HCT116 (cell line): ENCODE results near the gene ITSN1. TPM values are rescaled to one million over a fixed set of nuclear protein-coding genes. Genes with fewer than 3 reads are reported as not detected.

Source experiments
- ATAC-seq: fragments of 200-7000 bp; cut with Tn5 transposase; 2 replicates; pipeline ENCODE4 v1.9.1; 2020; ENCODE audit warnings: mild to moderate bottlenecking, moderate library complexity
- BruUV-seq: library from RNA; stranded (reverse); fragments of 400-500 nt; replicated peaks from 2 replicates; lab custom pipeline; 2021; lab: Mats Ljungman, UMichigan
- CTCF ChIA-PET: fragments of 300-600 bp; sonication (Branson Sonifier 250); formaldehyde crosslinking; loops from one replicate; lab custom pipeline; 2021; ENCODE audit warnings: antibody characterized with exemption; lab: Charles Lee
- POLR2A ChIA-PET: fragments of 300-600, 350-600 bp; sonication (Branson Sonifier 250); formaldehyde crosslinking; loops from one replicate; lab custom pipeline; 2021; ENCODE audit warnings: antibody characterized with exemption; lab: Charles Lee
- RAD21 ChIA-PET, 2 experiments: fragments of 300-600 bp; sonication (Branson Sonifier 250); formaldehyde crosslinking; loops; one replicate each; lab custom pipeline; 2023; ENCODE audit warnings: low total read pairs in 2 of 2; ENCODE audit not compliant: uncharacterized antibody in 2 of 2, unreplicated experiment in 2 of 2, low non-redundant PET in 1 of 2; lab: Charles Lee
- DNase-seq: peaks from one replicate; pipeline ENCODE4 v3.0.0-alpha.2; 2010; ENCODE audit warnings: low read depth, low spot score
- H2AFZ ChIP-seq: fragments of 200-600 bp; shearing (Covaris generic), sonication (generic); 2 replicates; pipeline ENCODE4 v1.6.1; 2017; ENCODE audit warnings: low read depth, mixed run types, mixed read lengths, antibody characterized with exemption, low read length; ENCODE audit not compliant: poor library complexity, severe bottlenecking
- H3K27ac ChIP-seq: 2 replicates; pipeline ENCODE4 v1.5.1; 2012; ENCODE audit warnings: low read depth, low read length
- H3K27me3 ChIP-seq: fragments of 200-600 bp; sonication (generic); 2 replicates; pipeline ENCODE4 v1.6.1; 2016; ENCODE audit warnings: mixed run types, low read length, mixed read lengths; ENCODE audit not compliant: insufficient read depth
- H3K36me3 ChIP-seq, 2 experiments: fragments of 200-500 bp in 1 of 2; fragments of 200-600 bp in 1 of 2; sonication (Bioruptor generic) in 1 of 2; sonication (generic) in 1 of 2; 2 replicates each; pipeline versions ENCODE4 v1.5.1 to v1.6.1; 2014 to 2016; ENCODE audit warnings: low read length in 2 of 2, inconsistent platforms in 1 of 2, mixed read lengths in 1 of 2, mixed run types in 1 of 2; ENCODE audit not compliant: insufficient read depth in 2 of 2, control insufficient read depth in 1 of 2
- H3K4me1 ChIP-seq, 2 experiments: fragments of 200-600 bp in 1 of 2; sonication (generic) in 1 of 2; 2 replicates each; pipeline versions ENCODE4 v1.5.1 to v1.6.1; 2012 to 2017; ENCODE audit warnings: low read length in 2 of 2, inconsistent platforms in 1 of 2, mild to moderate bottlenecking in 1 of 2, mixed read lengths in 1 of 2, mixed run types in 1 of 2, moderate library complexity in 1 of 2; ENCODE audit not compliant: insufficient read depth in 2 of 2, control insufficient read depth in 1 of 2
- H3K4me2 ChIP-seq: fragments of 200-600 bp; sonication (generic); 2 replicates; pipeline ENCODE4 v1.6.1; 2017; ENCODE audit warnings: mixed run types, low read length, mixed read lengths
- H3K4me3 ChIP-seq, 2 experiments: fragments of 200-600 bp in 1 of 2; sonication (generic) in 1 of 2; replicated peaks in 1 of 2; 2 replicates each; pipeline ENCODE4 v1.5.1; 2011 to 2016; ENCODE audit warnings: low read length in 2 of 2, control low read depth in 1 of 2, low read depth in 1 of 2, mild to moderate bottlenecking in 1 of 2, mixed read lengths in 1 of 2, mixed run types in 1 of 2
- H3K79me2 ChIP-seq: fragments of 200-600 bp; sonication (generic); 2 replicates; pipeline ENCODE4 v1.6.1; 2017; ENCODE audit warnings: mild to moderate bottlenecking, mixed run types, low read length, moderate library complexity, mixed read lengths; ENCODE audit not compliant: insufficient read depth
- H3K9ac ChIP-seq: fragments of 200-600 bp; sonication (generic); 2 replicates; pipeline ENCODE4 v1.6.1; 2016; ENCODE audit warnings: low read length, mixed read lengths
- H3K9me2 ChIP-seq: fragments of 200-600 bp; sonication (generic), shearing (Covaris generic); 2 replicates; pipeline ENCODE4 v1.6.1; 2017; ENCODE audit warnings: mixed run types, mild to moderate bottlenecking, moderate library complexity; ENCODE audit not compliant: insufficient read depth
- H3K9me3 ChIP-seq, 2 experiments: fragments of 200-500 bp in 1 of 2; fragments of 200-600 bp in 1 of 2; sonication (Bioruptor generic) in 1 of 2; sonication (generic) in 1 of 2; 2 replicates each; pipeline ENCODE4 v1.6.1; 2014 to 2017; ENCODE audit warnings: low read length in 2 of 2, mixed read lengths in 2 of 2, inconsistent platforms in 1 of 2, low read depth in 1 of 2, mild to moderate bottlenecking in 1 of 2, mixed run types in 1 of 2, moderate library complexity in 1 of 2; ENCODE audit not compliant: control insufficient read depth in 1 of 2, insufficient read depth in 1 of 2
- H4K20me1 ChIP-seq: fragments of 200-600 bp; sonication (generic), shearing (Covaris generic); 2 replicates; pipeline ENCODE4 v1.6.1; 2017; ENCODE audit warnings: mixed run types, mild to moderate bottlenecking, moderate library complexity; ENCODE audit not compliant: insufficient read depth
- EGR1 ChIP-seq: IDR thresholded peaks from 2 replicates; pipeline ENCODE4 v1.6.1; 2012; ENCODE audit warnings: low read depth
- ELF1 ChIP-seq: IDR thresholded peaks from 2 replicates; pipeline ENCODE4 v1.6.1; 2012; ENCODE audit warnings: low read depth, borderline replicate concordance
- FOSL1 ChIP-seq: IDR thresholded peaks from 2 replicates; pipeline ENCODE4 v1.6.1; 2012; ENCODE audit warnings: low read depth
- JUND ChIP-seq: IDR thresholded peaks from 2 replicates; pipeline ENCODE4 v1.6.1; 2012
- POLR2A ChIP-seq: IDR thresholded peaks from 2 replicates; pipeline ENCODE4 v1.7.0; 2011; ENCODE audit warnings: borderline replicate concordance; ENCODE audit not compliant: insufficient read depth, insufficient read length; ENCODE audit errors: extremely low read depth
- POLR2AphosphoS5 ChIP-seq: IDR thresholded peaks from 2 replicates; pipeline ENCODE4 v1.6.1; 2011; ENCODE audit warnings: mild to moderate bottlenecking, low read depth, low read length, moderate library complexity
- RAD21 ChIP-seq: IDR thresholded peaks from 2 replicates; pipeline ENCODE4 v1.6.1; 2012; ENCODE audit warnings: low read depth, mild to moderate bottlenecking
- SIN3A ChIP-seq: IDR thresholded peaks from 2 replicates; pipeline ENCODE4 v1.6.1; 2012; ENCODE audit warnings: low read depth
- SP1 ChIP-seq: IDR thresholded peaks from 2 replicates; pipeline ENCODE4 v1.6.1; 2012; ENCODE audit warnings: low read depth
- SRF ChIP-seq: IDR thresholded peaks from 2 replicates; pipeline ENCODE4 v1.6.1; 2012; ENCODE audit warnings: low read depth
- TCF7L2 ChIP-seq: IDR thresholded peaks from 2 replicates; pipeline ENCODE4 v1.7.0; 2011; ENCODE audit warnings: borderline replicate concordance, inconsistent platforms; ENCODE audit not compliant: insufficient read depth, insufficient read length; ENCODE audit errors: extremely low read depth
- ZBTB33 ChIP-seq: IDR thresholded peaks from 2 replicates; pipeline ENCODE4 v1.6.1; 2011; ENCODE audit warnings: mild to moderate bottlenecking, low read length, moderate library complexity; ENCODE audit not compliant: insufficient replicate concordance; ENCODE audit errors: extremely low read depth
- intact Hi-C: fragments of 100-400 bp; cut with micrococcal nuclease; formaldehyde crosslinking; loops from 2 replicates; pipeline ENCODE4 v1.10.0; 2022
- total RNA-seq: library from RNA; stranded (reverse); gene quantifications from one replicate; pipeline ENCODE4 v1.2.1, GENCODE V29; 2021; ENCODE audit not compliant: unreplicated experiment
- TF ChIP-seq, protein P1 (sequence below): IDR thresholded peaks from 2 replicates; pipeline ENCODE4 v1.6.1; 2012; ENCODE audit warnings: low read depth

ITSN1 gene
- total RNA-seq, 1 experiment from 2014 or later, result 25.8 TPM

DNA sequence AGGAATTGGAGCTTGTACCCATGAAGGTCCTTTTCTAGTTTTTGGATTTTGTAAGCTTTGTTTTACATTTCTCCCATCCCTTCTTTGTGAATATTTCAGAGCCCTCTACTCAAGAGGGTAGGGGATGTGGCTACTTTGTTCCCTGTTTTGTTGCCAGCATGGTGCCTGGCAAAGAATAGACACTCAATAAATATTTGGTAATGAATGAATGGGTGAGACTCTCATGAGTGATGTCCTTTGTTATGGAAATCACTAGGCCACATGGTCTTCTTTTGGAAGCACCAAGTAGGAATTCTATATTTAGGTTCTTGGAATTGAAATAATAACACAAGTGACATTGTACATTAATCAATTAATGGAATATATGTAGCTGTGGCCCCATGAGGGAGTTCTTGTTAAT lies 300.1 kb downstream of the ITSN1 start:
- H3K9me3 ChIP-seq, result no peaks in the 10 kb centered on the region
- H3K9ac ChIP-seq, result no peak overlapping the region
- CTCF ChIA-PET, result interaction anchor here (2.8 kb wide), 1 partner anchor 18 kb away, joined by 9 read pairs; no protein-coding TSS in a partner anchor
- no peaks in the 10 kb centered on the region for H3K9me2 ChIP-seq
- RAD21 ChIA-PET, result no interaction called here
- H3K4me1 ChIP-seq, result peaks cover 17 to 20% of the 10 kb centered on the region in 2 experiments
- no peak overlapping the region for H3K4me2 ChIP-seq
- POLR2A ChIA-PET, result no interaction called here
- no peaks in the 10 kb centered on the region for H3K79me2 ChIP-seq
- no peaks in the 10 kb centered on the region for H4K20me1 ChIP-seq
- H3K27me3 ChIP-seq, result no peaks in the 10 kb centered on the region
- no peaks in the 10 kb centered on the region for H3K36me3 ChIP-seq
- no peak overlapping the region for H3K4me3 ChIP-seq
- H2AFZ ChIP-seq, result no peak overlapping the region
- intact Hi-C loops, result loop anchor here (10.0 kb wide), 1 partner anchor 132 kb away; the partner anchor contains the start of genes MRPS6 and SLC5A3
- BruUV-seq, result no TSS peak
- H3K27ac ChIP-seq, result no peak overlapping the region
- TF ChIP-seq EGR1, result no peak
- no peak for TF ChIP-seq RAD21
- TF ChIP-seq SRF, result no peak
- TF ChIP-seq JUND, result no peak
- no peak for TF ChIP-seq SP1
- TF ChIP-seq SIN3A, result no peak
- no peak for TF ChIP-seq TCF7L2
- no peak for DNase-seq
- no peak for ATAC-seq

DNA sequence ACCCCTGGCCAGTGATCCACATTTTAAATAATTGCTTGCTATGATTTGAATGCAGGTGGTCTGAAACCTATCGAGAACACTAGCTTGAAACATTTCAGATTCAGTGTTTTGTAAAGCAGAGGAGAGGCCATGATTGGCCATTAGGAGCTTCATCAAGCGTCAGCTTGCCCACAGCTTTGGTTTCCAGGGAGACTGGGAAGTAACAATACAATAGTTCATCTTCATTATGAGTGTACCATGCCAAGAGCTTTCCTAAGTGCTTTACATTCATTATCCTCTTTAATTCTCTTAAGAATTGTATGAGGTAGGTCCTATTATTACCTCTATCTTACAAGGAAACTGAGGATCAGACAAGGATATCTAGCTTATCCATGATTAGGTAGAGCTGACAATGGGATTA lies 301.0 kb downstream of the ITSN1 start:
- no peak overlapping the region for H3K4me3 ChIP-seq
- ChIA-PET CTCF (interaction anchor here (2.8 kb wide), 1 partner anchor 19 kb away, joined by 9 read pairs; no protein-coding TSS in a partner anchor), RAD21 (interaction anchor here in 1 of 2 experiments (0.9 kb wide), 1 partner anchor 259 kb away, joined by 3 read pairs; no protein-coding TSS in a partner anchor), POLR2A (no interaction called here)
- BruUV-seq, result no TSS peak
- no peak overlapping the region for H3K9ac ChIP-seq
- H3K27me3 ChIP-seq, result no peaks in the 10 kb centered on the region
- no peak overlapping the region for H3K27ac ChIP-seq
- H3K9me2 ChIP-seq, result no peaks in the 10 kb centered on the region
- no peaks in the 10 kb centered on the region for H3K9me3 ChIP-seq
- H3K4me2 ChIP-seq, result no peak overlapping the region
- H2AFZ ChIP-seq, result no peak overlapping the region
- H3K36me3 ChIP-seq, result no peaks in the 10 kb centered on the region
- TF ChIP-seq POLR2AphosphoS5 (no peak), RAD21 (no peak), TCF7L2 (no peak), EGR1 (no peak), POLR2A (no peak), ZBTB33 (no peak), ELF1 (no peak), SIN3A (no peak), FOSL1 (no peak)
- TF ChIP-seq, protein P1, sequence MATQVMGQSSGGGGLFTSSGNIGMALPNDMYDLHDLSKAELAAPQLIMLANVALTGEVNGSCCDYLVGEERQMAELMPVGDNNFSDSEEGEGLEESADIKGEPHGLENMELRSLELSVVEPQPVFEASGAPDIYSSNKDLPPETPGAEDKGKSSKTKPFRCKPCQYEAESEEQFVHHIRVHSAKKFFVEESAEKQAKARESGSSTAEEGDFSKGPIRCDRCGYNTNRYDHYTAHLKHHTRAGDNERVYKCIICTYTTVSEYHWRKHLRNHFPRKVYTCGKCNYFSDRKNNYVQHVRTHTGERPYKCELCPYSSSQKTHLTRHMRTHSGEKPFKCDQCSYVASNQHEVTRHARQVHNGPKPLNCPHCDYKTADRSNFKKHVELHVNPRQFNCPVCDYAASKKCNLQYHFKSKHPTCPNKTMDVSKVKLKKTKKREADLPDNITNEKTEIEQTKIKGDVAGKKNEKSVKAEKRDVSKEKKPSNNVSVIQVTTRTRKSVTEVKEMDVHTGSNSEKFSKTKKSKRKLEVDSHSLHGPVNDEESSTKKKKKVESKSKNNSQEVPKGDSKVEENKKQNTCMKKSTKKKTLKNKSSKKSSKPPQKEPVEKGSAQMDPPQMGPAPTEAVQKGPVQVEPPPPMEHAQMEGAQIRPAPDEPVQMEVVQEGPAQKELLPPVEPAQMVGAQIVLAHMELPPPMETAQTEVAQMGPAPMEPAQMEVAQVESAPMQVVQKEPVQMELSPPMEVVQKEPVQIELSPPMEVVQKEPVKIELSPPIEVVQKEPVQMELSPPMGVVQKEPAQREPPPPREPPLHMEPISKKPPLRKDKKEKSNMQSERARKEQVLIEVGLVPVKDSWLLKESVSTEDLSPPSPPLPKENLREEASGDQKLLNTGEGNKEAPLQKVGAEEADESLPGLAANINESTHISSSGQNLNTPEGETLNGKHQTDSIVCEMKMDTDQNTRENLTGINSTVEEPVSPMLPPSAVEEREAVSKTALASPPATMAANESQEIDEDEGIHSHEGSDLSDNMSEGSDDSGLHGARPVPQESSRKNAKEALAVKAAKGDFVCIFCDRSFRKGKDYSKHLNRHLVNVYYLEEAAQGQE, result no peak
- intact Hi-C loops, result loop anchor here (10.0 kb wide), 1 partner anchor 132 kb away; the partner anchor contains the start of genes MRPS6 and SLC5A3
- ATAC-seq (no peak), DNase-seq (no peak)
- peaks cover 19 to 28% of the 10 kb centered on the region in 2 experiments for H3K4me1 ChIP-seq
- no peaks in the 10 kb centered on the region for H3K79me2 ChIP-seq
- no peaks in the 10 kb centered on the region for H4K20me1 ChIP-seq
